SU-DHL-6 (cell line): ENCODE results near the gene CD72.

Experiments used
- EZH2phosphoT487 ChIP-seq: fragments of 200-600 bp; sonication (generic), shearing (Covaris generic); conservative IDR thresholded peaks from 2 replicates; pipeline ENCODE4 v1.6.1; 2018; ENCODE audit warnings: mild to moderate bottlenecking, antibody characterized with exemption, low read length, moderate library complexity, mixed read lengths
- TF ChIP-seq, protein P1 (sequence below): fragments of 200-600 bp; sonication (generic); IDR thresholded peaks from one replicate; pipeline ENCODE4 v1.5.1; 2017; ENCODE audit warnings: antibody characterized with exemption, mild to moderate bottlenecking, low read length, moderate library complexity; ENCODE audit not compliant: insufficient read depth, poor library complexity, severe bottlenecking

DNA sequence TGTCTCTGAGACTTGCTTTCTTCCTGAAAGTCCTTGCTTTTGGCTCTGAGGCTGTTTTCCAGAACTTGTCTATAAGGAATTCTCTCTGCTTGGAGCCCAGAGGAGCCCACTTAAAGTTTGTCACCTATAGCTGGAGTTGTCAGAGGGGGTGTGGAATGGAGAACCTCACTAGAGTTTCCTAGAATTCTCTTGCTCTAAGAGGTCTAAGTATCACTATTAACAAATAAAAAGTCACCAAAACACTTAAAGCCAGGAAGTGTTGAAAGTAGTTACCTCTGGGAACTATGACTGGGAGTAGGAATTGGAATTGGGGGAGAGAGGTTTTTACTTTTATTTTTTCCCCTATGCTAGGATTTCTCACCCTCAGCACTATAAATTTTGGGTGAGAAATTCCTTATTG is 17.5 kb upstream of the CD72 start:
- TF ChIP-seq, protein P1, sequence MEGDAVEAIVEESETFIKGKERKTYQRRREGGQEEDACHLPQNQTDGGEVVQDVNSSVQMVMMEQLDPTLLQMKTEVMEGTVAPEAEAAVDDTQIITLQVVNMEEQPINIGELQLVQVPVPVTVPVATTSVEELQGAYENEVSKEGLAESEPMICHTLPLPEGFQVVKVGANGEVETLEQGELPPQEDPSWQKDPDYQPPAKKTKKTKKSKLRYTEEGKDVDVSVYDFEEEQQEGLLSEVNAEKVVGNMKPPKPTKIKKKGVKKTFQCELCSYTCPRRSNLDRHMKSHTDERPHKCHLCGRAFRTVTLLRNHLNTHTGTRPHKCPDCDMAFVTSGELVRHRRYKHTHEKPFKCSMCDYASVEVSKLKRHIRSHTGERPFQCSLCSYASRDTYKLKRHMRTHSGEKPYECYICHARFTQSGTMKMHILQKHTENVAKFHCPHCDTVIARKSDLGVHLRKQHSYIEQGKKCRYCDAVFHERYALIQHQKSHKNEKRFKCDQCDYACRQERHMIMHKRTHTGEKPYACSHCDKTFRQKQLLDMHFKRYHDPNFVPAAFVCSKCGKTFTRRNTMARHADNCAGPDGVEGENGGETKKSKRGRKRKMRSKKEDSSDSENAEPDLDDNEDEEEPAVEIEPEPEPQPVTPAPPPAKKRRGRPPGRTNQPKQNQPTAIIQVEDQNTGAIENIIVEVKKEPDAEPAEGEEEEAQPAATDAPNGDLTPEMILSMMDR, result no peak
- TF ChIP-seq EZH2phosphoT487, result no peak
